ENCODE results near the gene C1orf52. TPM values are rescaled to one million over a fixed set of nuclear protein-coding genes. Genes with fewer than 3 reads are reported as not detected.

Gene C1orf52
- polyA plus RNA-seq, 3 donors: 8.3 to 18.8 (median 17.9) TPM

DNA sequence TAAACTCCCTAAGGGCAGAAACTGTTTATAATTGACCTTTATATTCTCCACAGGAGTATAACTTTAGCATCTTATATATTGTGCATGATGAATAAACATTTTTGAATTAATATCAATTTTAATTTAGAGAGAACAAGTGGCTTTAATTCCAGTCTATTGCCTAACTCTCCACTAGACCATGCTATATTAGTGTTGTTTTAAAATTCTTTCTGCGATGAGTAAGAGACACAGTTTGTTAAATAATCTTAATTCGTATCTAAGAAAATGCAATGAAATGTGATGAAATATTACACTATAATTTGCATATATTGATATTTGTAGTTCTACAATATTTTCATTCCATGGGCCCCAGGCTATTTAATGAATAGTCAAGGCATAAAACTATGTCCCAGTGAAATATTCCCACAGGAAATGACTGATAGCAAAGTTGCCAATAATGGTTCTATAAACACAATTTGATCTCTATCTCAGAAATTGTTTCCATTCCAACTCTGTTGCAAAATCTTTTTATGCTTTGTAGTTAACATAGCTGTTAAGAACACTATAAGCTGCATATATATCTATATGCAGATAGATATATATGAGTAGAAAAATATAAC lies 55.8 kb downstream of the C1orf52 start:
- 81 to 91% (median 89%) methylated on average over 2 of the region's 2 CpGs for WGBS, 3 donors
- H3K27ac ChIP-seq (ENCODE audit: low read depth, low read length): no peak overlapping the region

DNA sequence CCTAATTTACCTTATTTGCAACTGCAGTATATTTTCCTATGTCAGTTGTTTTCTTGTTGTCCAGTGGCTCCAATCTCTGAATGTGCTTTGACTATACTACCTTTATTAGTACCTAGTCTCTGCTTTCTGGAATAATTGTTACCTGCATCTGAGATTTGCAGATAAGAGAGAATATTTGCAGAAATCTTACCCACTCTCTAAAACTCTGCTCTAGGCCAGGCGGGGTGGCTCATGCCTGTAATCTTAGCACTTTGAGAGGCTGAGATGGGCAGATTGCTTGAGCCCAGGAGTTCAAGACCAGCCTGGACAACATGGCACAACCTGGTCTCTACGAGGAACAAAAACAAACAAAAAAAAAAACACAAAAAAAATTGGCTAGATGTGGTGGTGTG lies 56.6 kb downstream of the C1orf52 start:
- WGBS, 3 donors: 63 to 93% (median 86%) methylated on average over 2 of the region's 2 CpGs
- no peak overlapping the region for H3K27ac ChIP-seq (ENCODE audit: low read depth, low read length)

DNA sequence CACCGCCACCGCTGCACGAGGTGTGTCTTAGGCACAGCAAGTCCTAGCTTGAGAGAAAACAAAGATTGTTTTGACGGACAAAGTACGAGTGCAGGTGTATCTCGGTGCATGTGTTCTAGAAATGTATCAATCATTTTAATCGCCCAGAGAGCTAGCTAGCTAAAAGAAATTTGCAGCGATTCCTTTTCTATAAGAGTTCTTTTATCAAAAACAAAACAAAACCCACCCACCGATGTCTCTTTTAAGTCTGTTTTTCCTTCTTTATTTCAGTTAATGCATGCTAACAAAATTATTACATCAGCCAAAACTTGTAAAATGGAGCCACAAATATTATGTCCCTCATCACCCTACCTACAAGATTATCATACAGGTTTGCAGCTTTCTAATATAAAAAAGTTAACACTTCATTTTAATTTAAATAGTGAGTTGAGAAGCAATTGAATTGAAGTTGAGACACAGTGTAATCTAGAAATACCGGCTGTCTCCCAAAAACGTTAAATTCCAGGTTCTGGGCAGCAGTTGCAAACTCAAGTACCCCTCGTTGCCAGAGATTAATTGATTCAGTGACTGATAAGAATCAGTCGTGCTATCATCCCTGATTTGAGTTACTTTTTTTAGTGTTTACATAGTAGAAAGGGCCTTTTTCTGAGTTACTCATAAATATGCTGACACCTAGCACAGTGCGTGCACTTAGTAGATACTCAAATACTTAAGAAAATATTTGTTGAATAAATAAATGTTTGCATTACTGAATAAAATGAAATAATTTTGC lies 57.2 kb downstream of the C1orf52 start:
- H3K27ac ChIP-seq (ENCODE audit: low read depth, low read length): no peak overlapping the region
- WGBS, 3 donors: 7 to 21% (median 19%) methylated on average over 14 of the region's 14 CpGs

DNA sequence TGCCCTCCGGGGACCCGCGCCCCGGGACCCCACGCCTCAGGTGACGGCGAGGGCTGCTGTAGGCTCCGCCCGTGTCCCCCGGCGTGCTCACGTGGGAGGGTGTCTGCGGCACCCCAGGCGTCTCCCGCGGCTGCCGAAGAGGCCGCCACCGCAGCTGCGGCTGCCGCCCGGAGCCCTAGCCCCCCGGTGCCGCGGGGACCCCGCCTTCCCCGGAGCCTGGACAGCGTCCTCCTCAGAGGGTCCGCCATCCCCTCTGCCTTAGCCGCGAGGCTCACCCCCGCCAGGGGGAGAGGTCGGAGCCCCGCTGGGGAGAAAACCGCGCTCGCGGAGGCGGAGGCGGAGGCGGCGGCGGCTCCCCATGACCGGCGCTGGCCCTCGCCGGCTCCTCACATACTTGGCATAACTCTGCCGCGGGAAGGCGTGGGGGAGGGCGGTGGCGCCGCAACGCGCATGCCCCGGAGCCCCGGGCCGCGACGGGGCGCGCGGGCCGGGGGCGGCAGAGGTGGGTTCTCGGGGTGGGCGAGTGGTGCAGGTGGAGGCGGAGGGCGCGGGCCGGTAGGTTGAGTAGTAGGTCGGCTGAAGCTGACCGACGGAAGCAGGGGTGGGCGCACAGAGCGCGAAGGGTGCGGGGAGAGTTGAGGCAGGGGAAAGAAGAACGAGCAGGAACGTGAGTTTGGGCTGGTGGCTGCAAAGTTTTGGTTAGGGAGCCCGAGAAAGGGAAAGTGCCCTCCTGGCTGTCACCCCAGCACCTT lies 57.9 kb downstream of the C1orf52 start:
- H3K27ac ChIP-seq (ENCODE audit: low read depth, low read length): no peak overlapping the region
- 0 to 1% (median 0%) methylated on average over 73 to 81 of the region's 81 CpGs for WGBS, 3 donors

DNA sequence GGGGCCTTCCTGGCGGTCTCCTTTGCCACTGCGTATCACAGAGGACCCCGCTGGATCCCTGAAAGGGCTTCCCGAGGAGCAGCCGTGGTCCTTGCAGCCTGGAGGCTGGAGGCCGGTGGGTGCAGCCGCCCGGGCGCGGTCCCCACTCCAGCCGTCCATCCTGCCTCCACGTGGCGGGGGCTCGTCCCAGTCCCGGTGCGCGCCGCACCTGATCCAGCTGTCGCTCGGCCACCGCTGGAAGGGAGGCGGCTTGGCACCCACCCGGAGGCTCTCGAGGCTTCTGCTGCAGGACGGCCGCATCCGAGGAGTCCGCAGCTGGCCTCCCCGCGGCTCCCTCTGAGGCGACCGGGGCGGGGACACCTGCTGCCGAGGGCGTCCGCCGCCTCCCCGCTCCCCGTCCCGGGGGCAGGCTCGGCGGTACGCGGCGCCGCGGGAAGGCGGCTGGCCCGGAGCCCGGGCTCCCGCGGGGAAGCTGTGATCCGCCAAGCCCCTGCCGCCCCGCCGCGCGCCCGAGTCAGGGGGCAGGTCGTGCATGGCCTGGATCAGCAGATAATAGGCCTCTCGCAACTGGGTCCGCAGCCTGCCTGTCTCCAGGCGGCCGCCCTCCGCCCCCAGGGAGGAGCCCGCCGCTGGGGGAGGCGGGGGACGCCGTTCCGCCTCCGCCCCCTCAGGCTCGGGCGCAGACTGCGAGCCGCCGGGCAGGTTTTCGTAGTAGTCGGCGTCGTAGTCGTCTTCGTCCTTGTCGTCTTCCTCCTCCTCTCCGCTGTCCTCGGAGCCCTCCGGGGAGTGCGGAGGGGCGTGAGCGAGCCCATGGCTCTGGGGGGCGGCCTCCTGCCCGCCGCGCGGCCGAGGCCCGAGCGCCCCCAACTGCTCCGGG lies 58.8 kb downstream of the C1orf52 start, which contains the start of gene SYDE2:
Gene SYDE2, minus strand, starts transcription at position 554 of the 877 bp plus-strand sequence. Its CDS starts 20 bp downstream, at position 534.
- WGBS, 3 donors: 0 to 1% (median 1%) methylated on average over 63 to 99 of the region's 99 CpGs
- no peak within 1 kb of the TSS for H3K27ac ChIP-seq (ENCODE audit: low read depth, low read length)

Other genes with a start within 250 kb of the C1orf52 start
- 1 to 10 TPM; 1.1 to 3.1 (median 1.5) TPM for gene MCOLN3, start 211.2 kb downstream of the C1orf52 start, polyA plus RNA-seq
- 1 to 10 TPM in 2 of 3 donors, under 1 TPM in 1; 0.90 to 1.8 (median 1.1) TPM for gene SYDE2, start 58.6 kb downstream of the C1orf52 start, polyA plus RNA-seq
- gene BCL10, start 17.0 kb upstream of the C1orf52 start, polyA plus RNA-seq: 10 to 100 TPM in 1 of 3 donors, 1 to 10 TPM in 2; 4.1 to 10.7 (median 7.9) TPM
- gene DDAH1, start 205.5 kb upstream of the C1orf52 start, polyA plus RNA-seq: 1 to 10 TPM; 5.4 to 9.1 (median 5.6) TPM